Panc1 (cell line): Measurements from ENCODE around the gene RSAD2.

ENCODE experiments used
- REST ChIP-seq, 2 experiments: IDR thresholded peaks; 2 replicates each; pipeline ENCODE4 v1.6.1; 2011 to 2012; ENCODE audit warnings: low read depth in 2 of 2, control low read depth in 1 of 2, low read length in 1 of 2, mild to moderate bottlenecking in 1 of 2, moderate library complexity in 1 of 2; ENCODE audit not compliant: insufficient read depth in 1 of 2
- TF ChIP-seq, protein P1 (sequence below): fragments of 450-650 bp; IDR thresholded peaks from 2 replicates; pipeline ENCODE4 v1.5.1; 2017; ENCODE audit warnings: mild to moderate bottlenecking

- TF ChIP-seq, protein P1, sequence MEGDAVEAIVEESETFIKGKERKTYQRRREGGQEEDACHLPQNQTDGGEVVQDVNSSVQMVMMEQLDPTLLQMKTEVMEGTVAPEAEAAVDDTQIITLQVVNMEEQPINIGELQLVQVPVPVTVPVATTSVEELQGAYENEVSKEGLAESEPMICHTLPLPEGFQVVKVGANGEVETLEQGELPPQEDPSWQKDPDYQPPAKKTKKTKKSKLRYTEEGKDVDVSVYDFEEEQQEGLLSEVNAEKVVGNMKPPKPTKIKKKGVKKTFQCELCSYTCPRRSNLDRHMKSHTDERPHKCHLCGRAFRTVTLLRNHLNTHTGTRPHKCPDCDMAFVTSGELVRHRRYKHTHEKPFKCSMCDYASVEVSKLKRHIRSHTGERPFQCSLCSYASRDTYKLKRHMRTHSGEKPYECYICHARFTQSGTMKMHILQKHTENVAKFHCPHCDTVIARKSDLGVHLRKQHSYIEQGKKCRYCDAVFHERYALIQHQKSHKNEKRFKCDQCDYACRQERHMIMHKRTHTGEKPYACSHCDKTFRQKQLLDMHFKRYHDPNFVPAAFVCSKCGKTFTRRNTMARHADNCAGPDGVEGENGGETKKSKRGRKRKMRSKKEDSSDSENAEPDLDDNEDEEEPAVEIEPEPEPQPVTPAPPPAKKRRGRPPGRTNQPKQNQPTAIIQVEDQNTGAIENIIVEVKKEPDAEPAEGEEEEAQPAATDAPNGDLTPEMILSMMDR: no peak
- no peak for TF ChIP-seq REST (IDR thresholded peaks at IDR 0.05; ENCODE audit: insufficient read depth in 1 of 2, low read depth in 2 of 2, low read length in 1 of 2)
Measured at GRCh38 chr2:6880200-6880733, 2.7 kb downstream of the RSAD2 start.
